IMR-90 (cell line): Measurements from ENCODE around the gene SMLR1. TPM values are rescaled to one million over a fixed set of nuclear protein-coding genes. Genes with fewer than 3 reads are reported as not detected.

Experiments
- USF2 ChIP-seq: fragments of 150-350 bp; IDR thresholded peaks from 2 replicates; pipeline ENCODE4 v1.6.1; 2017; ENCODE audit warnings: mild to moderate bottlenecking, antibody characterized with exemption, low read length, low read depth
- polyA plus RNA-seq, 3 experiments: library from polyadenylated mRNA; depleted of rRNA; stranded (reverse); fragments of >200 nt; gene quantifications; 2 replicates each; pipeline ENCODE4 v1.2.3, GENCODE V29; 2012; ENCODE audit warnings: low replicate concordance in 1 of 3
- total RNA-seq: library from RNA; depleted of rRNA; stranded (reverse); fragments of >200 nt; gene quantifications from 2 replicates; pipeline ENCODE4 v1.2.3, GENCODE V29; 2012; rRNA removed

Gene SMLR1
- total and polyA plus RNA-seq, 2 of the 4 experiments (the other 2 are of a cell fraction) = not detected

DNA sequence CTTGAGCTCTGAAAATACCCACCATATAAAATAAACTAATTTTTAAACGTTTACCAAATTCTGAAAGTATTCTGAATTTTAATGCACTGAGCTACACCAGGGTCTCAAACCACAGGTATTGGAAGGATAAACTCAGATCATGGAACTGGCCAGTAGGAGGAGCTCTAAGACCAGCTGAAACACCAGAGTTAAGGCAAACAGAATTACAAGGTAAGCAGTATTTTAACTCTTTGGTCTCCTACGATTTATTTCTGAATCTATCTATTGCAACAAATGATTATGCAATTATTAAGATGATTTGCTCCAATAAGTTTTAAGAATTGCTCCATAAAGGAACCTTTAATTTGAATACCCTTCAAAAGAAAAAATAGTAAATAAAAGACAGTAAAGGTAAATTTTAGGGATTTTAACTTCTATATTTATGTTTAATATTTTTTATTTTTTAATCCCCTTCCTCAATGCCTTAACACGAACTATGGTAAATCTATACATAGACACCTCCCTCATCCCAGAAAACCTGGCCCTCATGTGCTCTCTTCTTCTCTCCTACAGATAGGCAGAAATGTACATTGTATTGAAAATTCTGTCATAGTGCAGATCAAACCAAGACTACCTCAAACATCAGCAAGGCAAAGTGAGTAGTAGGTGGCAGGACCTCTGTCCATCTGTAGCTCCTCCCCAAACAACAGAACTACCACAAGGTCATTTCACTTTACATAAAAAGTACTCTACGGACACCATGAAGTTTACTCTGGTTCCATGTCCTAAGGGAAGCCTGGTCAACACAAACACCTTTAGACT, 58.4 kb downstream of the SMLR1 start (continued):
- no peak for TF ChIP-seq USF2

Other genes with a start within 250 kb of the SMLR1 start
- 85.7 and 89.2 TPM in 2 replicates for gene EPB41L2, start 235.8 kb downstream of the SMLR1 start, total RNA-seq
- 81.5 and 99.8 TPM in 2 replicates for gene EPB41L2, start 235.8 kb downstream of the SMLR1 start, polyA plus RNA-seq (2012; rRNA removed)